ENCODE results near the gene ALDH3A1. TPM values are rescaled to one million over a fixed set of nuclear protein-coding genes. Genes with fewer than 3 reads are reported as not detected.
A peak's percentile ranks its signal among the peaks of the same experiment; 100 is the strongest.

ALDH3A1 gene
- total and polyA plus RNA-seq, 8 donors, result 0.20 to 0.51 (median 0.34) TPM; not detected in 3

DNA sequence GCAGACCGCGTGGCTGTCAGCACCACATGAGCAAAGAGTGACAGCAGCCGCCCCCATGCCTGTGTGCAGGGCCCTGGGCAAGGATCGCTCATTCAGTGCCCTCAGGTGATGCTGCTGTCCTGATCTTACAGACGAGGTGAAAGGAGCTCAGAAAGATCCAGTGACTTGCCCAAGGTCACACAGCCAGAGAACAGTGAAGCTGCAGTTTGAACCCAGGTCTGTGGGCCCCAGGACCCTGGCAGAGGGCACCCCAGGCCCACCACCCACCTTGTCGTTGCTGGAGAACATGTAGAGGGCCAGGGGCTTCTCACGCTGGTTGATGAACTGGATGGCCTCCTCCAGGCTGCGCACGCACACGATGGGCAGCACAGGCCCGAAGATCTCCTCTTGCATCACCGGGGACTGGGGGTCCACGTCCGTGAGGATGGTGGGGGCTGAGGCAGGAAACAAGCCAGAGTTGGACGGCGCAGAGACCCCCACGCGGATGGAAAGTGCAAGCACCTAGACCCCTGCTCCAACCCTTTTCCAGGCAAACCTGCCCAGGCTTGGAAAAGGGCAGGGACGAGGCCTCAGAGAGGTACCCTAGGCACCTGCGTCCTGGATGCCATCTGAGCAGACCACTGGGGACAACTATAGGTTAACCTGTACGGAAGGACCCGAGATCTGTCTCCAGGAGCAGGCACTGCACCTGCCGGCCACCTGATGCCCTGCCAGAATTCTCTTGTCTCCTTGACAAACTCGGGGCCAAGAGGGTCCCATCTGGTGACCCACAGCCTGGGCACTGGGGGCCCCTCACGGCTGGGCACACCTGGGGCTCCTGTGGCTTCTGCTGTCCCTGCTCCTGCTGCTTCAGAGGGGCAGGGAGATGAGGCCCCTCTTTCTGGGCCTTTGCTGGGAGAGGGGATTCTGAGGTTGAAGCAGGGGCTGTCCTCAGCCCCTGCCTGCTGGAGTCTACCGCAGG lies 8.6 kb downstream of the ALDH3A1 start:
- H3K4me1 ChIP-seq, result no peaks in the 10 kb centered on the region
- intact Hi-C loops (cut with DNase I), result no loop called here
- H3K36me3 ChIP-seq, result no peaks in the 10 kb centered on the region
- whole genome bisulfite sequencing, 2 donors, result 76 to 80% methylated on average over 26 of the region's 26 CpGs
- no peak overlapping the region for H3K27ac ChIP-seq
- FAIRE-seq (no peak), DNase-seq (peak in 1 of 6 donors; percentile 37), ATAC-seq (no peak)
- no peak overlapping the region for H3K4me3 ChIP-seq
- no peaks in the 10 kb centered on the region for H3K9me3 ChIP-seq
- TF ChIP-seq, protein P1, sequence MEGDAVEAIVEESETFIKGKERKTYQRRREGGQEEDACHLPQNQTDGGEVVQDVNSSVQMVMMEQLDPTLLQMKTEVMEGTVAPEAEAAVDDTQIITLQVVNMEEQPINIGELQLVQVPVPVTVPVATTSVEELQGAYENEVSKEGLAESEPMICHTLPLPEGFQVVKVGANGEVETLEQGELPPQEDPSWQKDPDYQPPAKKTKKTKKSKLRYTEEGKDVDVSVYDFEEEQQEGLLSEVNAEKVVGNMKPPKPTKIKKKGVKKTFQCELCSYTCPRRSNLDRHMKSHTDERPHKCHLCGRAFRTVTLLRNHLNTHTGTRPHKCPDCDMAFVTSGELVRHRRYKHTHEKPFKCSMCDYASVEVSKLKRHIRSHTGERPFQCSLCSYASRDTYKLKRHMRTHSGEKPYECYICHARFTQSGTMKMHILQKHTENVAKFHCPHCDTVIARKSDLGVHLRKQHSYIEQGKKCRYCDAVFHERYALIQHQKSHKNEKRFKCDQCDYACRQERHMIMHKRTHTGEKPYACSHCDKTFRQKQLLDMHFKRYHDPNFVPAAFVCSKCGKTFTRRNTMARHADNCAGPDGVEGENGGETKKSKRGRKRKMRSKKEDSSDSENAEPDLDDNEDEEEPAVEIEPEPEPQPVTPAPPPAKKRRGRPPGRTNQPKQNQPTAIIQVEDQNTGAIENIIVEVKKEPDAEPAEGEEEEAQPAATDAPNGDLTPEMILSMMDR (IDR thresholded peaks at IDR 0.05), result no peak
- no peaks in the 10 kb centered on the region for H3K27me3 ChIP-seq

DNA sequence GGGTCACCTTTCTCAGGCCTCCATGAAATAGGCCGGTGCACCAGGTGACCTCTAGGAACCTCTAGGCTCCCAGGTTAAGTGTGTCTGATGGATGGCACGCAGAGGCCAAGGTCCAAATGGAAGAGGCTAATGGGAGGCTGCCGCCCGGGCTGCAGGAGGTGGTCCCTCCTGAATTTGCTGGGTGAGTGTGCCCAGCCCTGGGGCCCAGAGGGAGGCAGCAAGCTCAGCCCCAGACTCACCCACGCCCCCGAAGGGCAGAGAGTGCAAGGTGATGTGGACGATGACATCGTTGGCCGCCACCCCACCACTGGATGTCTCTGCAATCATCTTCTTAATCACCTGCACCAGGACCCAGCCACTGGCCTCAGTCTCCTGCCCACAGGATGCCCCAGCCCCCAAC lies 9.3 kb downstream of the ALDH3A1 start:
- intact Hi-C loops (cut with DNase I), result no loop called here
- no peak overlapping the region for H3K4me3 ChIP-seq
- ATAC-seq (no peak), FAIRE-seq (no peak), DNase-seq (peak in 1 of 6 donors; percentile 39)
- H3K27ac ChIP-seq, result no peak overlapping the region
- WGBS, 2 donors, result 89 to 98% methylated on average over 9 of the region's 9 CpGs
- TF ChIP-seq, protein P1 (IDR thresholded peaks at IDR 0.05), result no peak
- H3K9me3 ChIP-seq, result no peaks in the 10 kb centered on the region
- H3K4me1 ChIP-seq, result no peaks in the 10 kb centered on the region
- H3K36me3 ChIP-seq, result no peaks in the 10 kb centered on the region
- no peaks in the 10 kb centered on the region for H3K27me3 ChIP-seq

DNA sequence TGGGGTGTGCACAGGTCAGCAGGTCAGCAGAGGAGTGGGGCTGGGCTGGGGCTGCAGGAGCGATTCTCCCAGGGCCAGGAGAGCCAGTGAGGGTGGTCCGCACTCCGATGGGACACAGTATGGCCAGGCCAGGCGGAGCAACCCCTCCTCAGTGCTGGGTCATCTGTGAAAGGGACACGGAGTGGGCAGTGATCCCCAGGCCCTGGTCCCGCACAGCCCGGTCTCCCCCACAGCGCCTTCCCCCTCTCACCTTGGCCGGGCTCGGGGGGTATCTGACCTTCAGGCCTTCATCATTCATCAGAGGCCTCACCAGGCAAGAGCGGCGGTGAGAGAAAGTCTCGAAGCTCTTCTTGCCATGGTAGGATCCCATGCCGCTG lies 10.0 kb downstream of the ALDH3A1 start:
- DNase-seq (peak in 1 of 6 donors; percentile 53), FAIRE-seq (no peak), ATAC-seq (no peak)
- Histone ChIP-seq H3K27me3 (no peaks in the 10 kb centered on the region), H3K9me3 (no peaks in the 10 kb centered on the region), H3K4me3 (no peak overlapping the region), H3K4me1 (no peaks in the 10 kb centered on the region), H3K36me3 (no peaks in the 10 kb centered on the region), H3K27ac (no peak overlapping the region)
- intact Hi-C loops (cut with DNase I), result no loop called here
- 88 to 92% methylated on average over 13 to 14 of the region's 14 CpGs for WGBS, 2 donors
- TF ChIP-seq, protein P1 (IDR thresholded peaks at IDR 0.05), result no peak

DNA sequence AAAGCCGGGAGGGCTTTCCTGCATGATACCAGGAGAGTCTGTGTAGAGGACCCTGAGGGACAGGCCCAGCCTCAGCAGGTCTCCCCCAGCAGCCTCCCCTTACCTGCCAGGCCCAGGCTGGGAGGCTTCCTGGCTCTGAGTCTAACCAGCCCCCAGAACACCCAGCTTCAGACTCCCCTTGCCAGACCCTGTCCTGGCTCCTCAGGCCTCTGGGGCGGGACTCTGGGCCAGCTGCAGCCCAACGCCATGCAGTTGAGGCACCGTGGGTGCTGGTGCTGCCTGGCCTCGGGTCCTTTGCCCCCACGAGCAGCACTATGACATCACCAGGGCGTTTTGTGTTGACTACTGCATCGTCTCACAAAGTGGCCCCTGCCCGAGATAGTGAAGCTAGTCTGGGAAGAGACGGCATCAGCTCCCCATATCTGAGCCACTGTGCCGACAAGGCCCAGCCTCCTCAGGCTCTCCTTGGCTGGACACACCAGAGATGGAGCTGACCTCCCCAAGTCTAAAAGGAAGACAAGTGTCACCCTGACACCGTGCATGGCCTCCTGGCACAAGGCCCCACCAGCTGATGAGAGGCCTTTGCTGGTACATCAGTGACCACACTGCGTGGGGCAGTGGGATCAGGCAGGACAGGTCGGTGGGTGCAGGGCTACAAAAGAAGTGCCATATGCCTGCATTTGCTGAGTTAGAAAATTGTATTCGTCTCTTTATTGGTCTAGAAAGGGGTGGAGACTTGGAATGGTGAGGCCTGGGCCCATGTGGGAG lies 10.6 kb downstream of the ALDH3A1 start:
- 74 to 81% methylated on average over 15 of the region's 15 CpGs for WGBS, 2 donors
- H3K27me3 ChIP-seq, result no peaks in the 10 kb centered on the region
- no peak for ATAC-seq
- TF ChIP-seq, protein P1 (IDR thresholded peaks at IDR 0.05), result no peak
- no peaks in the 10 kb centered on the region for H3K36me3 ChIP-seq
- intact Hi-C loops (cut with DNase I), result no loop called here
- H3K9me3 ChIP-seq, result no peaks in the 10 kb centered on the region
- H3K27ac ChIP-seq, result no peak overlapping the region
- no peak for DNase-seq
- no peak for FAIRE-seq
- H3K4me1 ChIP-seq, result no peaks in the 10 kb centered on the region
- no peak overlapping the region for H3K4me3 ChIP-seq

Data from pancreas (tissue), 10 donors.